ENCODE data around the gene ERF. TPM values are rescaled to one million over a fixed set of nuclear protein-coding genes. Genes with fewer than 3 reads are reported as not detected.
"Not testable (repeated sequence)": the region's sequence is repeated elsewhere in the genome, so short reads cannot be mapped to it uniquely, and the experiment has no call there.

The ERF gene
- total RNA-seq, 1 experiment from 2014 or later, result 43.6 TPM

DNA sequence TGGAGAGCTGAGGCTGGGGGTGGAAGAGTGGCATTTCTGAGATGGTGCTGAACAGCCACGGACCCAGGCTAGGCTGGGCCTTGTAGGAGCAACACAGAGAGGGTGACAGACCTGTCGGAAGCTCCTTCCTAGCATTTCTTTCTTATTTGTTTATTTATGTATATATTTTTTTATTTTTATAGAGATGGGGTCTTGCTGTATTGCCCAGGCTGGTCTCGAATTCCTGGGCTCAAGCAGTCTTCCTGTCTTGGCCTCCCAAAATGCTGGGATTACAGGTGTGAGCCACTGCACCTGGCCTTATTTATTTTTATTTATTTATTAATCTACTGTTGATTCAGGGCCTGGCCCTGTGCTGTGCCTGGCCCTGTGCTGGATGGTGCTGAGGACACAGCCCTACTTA is 20.6 kb upstream of the ERF start:
- DNase-seq (ENCODE audit: low spot score), result no peak

DNA sequence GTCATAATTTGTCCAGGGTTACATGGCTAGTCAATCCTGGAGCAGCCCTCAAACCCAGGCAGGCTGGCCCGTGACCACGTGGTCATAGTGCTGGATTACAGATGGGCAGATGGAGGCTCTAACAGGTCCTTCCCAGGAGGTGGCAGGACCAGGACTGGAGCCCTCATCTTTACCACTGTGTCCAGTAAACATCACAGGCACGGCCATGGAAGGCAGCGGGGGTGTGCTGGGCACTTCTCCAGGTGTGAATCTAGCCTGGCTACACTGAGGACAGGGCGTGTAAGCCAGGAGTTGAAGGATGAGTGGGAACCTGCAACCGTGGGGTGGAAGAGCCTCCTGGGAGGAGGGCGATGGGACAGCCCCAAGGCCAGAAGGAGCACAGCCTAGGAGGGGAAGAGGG is 20.2 kb upstream of the ERF start:
- DNase-seq (ENCODE audit: low spot score), result no peak

DNA sequence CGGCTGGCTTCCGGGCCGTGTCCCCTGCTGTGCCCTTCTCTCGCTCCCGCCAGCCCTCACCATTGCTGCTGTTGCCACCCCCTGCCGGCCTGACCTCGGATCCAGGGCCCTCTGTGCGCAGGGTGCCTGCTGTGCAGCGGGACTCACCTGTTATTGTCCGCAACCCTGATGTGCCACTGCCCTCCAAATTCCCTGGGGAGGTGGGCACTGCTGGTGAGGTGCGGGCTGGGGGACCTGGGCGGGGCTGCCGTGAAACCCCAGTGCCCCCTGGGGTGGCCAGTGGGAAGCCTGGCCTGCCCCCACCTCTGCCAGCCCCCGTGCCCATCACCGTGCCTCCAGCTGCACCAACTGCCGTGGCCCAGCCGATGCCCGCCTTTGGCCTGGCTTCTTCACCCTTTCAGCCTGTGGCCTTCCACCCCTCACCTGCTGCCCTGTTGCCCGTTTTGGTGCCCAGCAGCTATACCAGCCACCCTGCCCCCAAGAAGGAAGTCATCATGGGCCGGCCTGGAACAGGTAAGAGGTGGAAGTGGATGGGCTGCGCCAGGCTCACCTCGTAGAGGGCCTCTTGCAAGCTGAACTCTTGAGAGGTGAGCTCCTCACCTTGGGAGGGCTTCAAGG is 19.2 kb upstream of the ERF start:
- no peak for DNase-seq (ENCODE audit: low spot score)

DNA sequence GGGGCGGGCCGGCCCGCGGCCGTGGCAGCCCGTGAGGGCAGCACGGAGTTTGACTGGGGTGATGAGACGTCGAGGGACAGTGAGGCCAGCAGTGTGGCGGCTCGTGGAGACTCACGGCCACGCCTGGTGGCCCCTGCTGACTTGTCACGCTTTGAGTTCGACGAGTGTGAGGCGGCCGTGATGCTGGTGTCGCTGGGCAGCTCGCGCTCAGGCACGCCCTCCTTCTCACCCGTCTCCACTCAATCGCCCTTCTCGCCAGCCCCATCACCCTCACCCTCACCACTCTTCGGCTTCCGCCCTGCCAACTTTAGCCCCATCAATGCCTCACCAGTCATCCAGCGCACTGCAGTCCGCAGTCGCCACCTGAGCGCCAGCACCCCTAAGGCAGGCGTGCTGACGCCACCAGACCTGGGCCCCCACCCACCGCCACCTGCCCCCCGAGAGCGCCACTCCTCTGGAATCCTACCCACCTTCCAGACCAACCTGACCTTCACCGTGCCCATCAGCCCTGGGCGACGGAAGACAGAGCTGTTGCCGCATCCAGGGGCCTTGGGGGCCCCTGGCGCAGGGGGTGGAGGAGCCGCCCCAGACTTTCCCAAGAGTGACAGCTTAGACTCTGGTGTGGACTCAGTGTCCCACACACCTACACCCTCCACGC is 18.6 kb upstream of the ERF start:
- no peak for DNase-seq (ENCODE audit: low spot score)

DNA sequence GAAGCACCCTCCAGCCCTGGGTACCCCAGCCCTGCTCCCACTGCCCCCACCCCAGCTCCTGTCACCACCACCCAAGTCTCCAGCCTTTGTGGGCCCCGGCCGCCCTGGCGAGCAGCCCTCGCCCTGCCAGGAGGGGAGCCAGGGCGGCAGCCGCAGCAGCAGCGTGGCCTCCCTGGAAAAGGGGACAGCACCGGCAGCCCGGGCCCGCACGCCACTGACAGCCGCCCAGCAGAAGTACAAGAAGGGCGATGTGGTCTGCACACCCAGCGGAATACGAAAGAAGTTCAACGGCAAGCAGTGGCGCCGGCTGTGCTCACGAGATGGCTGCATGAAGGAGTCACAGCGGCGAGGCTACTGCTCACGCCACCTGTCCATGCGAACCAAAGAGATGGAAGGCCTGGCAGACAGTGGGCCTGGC is 18.1 kb upstream of the ERF start:
- no peak for DNase-seq (ENCODE audit: low spot score)

DNA sequence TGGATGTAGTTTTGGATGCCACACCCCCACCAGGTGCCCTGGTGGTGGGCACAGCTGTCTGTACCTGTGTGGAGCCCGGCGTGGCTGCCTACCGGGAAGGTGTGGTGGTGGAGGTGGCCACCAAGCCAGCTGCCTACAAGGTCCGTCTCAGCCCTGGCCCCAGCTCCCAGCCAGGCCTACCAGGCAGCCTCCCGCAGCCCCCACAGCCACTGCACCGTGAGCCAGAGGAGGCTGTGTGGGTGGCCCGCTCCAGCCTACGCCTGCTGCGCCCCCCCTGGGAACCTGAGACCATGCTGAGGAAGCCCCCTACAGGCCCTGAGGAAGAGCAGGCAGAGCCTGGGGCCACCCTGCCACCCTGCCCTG is 17.6 kb upstream of the ERF start:
- DNase-seq (ENCODE audit: low spot score), result no peak

DNA sequence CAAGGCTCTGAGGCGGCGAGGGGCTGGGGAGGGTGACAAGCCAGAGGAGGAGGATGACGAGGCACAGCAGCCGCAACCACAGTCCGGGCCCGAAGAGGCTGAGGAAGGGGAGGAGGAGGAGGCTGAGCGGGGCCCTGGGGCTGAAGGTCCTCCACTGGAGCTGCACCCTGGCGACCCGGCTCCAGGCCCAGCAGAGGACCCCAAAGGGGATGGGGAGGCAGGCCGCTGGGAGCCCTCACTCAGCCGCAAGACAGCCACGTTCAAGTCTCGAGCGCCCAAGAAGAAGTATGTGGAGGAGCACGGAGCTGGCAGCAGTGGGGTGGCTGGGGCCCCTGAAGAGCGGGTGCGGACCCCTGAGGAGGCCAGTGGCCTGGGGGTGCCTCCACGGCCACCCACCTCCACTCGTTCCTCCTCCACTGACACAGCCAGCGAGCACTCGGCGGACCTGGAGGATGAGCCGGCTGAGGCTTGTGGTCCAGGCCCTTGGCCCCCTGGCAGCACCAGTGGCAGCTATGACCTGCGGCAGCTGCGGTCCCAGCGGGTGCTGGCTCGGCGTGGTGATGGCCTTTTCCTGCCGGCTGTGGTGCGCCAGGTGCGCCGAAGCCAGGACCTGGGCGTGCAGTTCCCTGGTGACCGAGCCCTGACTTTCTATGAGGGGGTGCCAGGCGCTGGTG is 17.1 kb upstream of the ERF start:
- DNase-seq (ENCODE audit: low spot score), result no peak

DNA sequence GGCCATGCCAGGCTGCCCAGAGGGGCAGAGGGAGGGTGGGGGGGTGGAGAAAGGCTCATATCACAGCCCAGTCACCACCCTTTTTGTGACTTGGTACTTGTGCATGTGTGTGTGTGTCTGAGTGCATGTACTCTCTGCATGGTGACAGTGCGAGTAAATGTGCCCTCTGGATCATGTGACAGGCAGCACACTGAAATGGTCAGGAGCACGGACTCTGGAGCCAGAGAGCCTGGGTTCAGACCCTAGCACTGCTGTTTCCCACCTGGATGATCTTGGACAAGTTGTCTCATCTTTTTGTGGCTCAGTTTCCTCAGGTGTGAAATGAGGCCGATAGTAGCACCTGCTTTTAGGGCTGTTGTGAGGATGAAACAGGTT is 16.1 kb upstream of the ERF start:
- DNase-seq (ENCODE audit: low spot score), result no peak

DNA sequence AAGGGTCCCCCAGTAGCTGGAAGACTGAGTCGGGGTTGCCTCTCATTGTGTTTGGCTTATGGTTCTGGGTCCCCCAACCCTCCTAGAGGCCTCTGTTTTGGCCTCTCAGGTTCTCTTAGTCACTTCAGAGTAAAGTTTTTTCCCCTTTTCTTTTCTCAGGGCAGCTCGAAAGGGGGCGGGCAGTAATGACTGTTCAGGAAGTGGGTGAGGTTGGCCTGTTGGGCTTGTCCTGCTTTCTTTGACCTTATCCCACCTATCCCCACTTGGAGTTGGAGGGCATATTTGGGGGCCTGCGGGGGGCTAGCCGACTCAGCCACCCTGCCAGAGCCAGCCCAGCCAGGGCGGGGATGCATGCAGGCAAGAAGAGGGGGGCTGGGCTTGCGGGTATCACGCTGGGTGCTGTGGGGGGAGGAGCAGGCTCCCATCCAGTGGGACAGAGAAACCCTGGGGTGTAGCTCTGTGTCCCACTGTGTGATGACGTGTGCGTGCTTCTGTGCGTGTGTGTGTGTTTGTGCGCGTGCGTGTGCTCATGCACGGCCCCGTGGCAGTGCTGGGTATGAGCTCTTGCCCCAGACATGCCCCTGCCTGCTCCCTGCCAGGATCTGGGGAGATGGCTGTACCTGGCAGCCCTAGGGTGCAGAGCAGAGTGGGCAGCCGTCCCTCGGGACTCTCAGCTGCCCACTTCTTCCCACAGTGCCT is 15.6 kb upstream of the ERF start:
- DNase-seq (ENCODE audit: low spot score), result peak; percentile 86

DNA sequence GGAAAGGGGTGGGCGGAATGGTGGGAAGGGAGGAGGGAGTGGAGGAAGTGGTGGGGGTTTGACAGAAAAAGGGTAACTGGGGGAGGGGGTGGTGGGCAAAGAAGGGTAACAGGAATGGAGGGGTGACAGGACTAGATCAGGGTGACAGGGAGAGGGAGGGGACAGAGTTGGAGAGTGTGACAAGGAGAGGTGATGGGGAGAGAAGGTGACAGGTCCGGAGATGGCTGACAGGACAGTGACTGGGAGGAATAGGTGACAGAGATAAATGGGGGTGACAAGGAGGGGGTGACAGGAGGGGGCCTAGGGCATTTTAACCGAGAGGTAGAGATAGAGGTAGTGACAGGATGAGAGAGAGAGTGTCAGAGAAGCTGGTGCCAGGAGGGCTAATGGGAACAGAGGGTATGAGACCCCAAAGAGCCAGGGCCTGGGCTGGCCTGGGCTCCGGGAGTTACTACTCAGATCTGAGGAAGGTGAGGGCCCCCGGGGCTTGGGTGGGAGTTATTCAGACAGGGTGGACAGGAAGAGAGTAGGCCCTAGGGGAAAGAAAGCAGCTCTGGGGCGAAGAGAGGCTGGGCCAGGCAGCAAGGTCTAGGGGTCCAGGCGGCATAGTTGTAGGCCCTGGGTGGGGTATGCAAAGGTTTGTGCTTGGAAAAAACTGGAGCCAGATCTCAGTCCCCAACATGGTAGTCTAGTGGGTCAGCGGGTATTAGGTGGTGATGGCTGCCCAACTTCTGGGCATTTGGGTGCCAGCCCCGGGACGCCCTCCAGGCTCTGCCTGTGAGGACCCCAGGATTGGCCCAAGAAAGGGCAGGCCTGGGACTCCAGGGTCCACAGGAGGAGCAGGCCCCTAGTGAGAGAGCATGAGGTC is 14.8 kb upstream of the ERF start:
- DNase-seq (ENCODE audit: low spot score), result no peak

DNA sequence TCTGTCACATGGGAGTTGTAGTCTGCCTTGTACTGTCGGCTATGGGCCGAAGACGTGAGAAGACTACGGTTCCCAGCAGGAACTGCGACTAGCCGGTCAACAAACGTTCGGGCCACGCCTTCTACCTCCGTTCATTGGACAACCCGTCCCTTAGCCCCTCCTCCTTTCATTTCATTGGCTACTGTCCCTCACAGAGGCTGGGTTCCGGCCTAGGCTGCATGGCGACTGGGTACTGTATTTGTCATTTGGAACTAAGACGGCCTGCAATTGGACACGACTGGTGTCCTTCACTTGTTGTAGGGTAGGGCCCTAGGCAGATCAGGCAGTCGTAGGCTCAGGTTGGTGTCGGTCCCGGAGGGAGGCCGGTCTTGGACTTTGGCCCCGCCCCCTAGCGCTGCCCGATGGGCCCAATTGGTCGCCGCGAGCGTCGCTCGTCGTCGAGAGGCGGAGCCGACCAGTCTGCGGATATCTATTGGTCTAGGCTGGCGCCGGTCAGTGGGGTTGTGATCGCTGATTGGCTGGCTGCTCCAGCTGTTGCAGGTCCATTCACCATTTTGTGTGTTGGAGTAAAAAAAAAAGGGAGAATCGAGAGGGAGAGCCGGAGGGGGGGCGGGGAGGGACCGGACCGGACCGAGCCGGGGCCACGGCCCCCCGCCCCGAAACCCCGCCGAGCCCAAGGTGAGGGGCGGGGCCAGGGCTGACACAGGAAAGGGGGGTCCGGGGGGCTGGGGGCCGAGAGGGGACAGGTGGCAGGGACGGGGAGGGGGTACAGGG is 14.0 kb upstream of the ERF start, which contains the start of gene CIC:
CIC (plus strand) TSS at position 549 of the 774 bp plus-strand sequence. CDS start 2,532 bp downstream, outside the sequence.
- DNase-seq (ENCODE audit: low spot score), result peak; percentile 100

DNA sequence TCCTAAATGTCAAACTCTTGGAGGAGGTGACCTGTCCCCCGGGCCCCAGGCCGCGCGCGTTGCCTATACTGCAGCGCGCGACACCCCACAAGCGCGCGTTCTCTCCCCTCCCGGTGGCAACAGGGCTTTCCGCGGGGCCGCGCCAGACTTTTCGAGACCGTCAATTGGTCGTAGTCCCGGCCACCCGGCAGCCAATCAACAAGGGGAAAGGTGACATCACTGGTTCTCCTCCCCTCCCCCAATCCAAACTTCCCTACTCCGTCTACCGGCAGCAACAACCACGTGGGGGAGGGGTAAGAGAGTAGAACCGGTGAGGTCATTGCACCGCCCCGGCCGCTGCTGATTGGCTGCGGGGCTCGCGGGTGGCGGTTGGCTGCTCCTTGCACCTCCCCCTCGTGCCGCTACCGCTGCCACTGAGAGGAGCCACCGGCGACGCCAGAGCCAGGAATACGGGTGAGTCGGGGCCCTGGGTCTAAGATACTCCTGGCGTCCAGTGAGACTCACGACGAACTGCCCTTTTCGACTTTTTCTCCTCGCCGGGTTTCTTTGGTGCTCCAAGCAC is 13.3 kb upstream of the ERF start:
- peak; percentile 100 for DNase-seq (ENCODE audit: low spot score)

DNA sequence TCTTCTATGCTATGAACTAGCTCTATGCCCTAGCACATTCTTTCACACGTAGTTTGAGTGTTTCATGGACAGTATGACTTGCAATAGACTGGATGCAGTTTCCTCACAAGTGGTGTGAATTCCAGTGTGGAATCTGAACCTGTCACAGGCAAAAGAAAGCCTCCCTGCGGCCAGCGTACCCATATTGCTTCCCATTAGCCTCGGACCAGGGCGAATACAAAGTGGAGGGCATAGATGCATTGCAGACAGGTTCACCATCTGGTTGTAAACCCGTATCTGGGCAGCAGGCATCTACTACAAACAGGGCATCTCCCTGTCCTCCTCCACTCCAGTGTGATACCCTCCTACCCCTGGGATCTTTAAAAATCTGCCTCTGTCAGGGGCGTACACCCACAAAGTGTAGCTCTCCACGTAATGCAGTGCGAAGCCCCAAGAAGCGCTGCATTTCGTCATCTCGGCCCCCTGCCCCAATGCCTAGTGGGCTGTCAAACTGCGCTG is 12.8 kb upstream of the ERF start:
- DNase-seq (ENCODE audit: low spot score), result no peak

DNA sequence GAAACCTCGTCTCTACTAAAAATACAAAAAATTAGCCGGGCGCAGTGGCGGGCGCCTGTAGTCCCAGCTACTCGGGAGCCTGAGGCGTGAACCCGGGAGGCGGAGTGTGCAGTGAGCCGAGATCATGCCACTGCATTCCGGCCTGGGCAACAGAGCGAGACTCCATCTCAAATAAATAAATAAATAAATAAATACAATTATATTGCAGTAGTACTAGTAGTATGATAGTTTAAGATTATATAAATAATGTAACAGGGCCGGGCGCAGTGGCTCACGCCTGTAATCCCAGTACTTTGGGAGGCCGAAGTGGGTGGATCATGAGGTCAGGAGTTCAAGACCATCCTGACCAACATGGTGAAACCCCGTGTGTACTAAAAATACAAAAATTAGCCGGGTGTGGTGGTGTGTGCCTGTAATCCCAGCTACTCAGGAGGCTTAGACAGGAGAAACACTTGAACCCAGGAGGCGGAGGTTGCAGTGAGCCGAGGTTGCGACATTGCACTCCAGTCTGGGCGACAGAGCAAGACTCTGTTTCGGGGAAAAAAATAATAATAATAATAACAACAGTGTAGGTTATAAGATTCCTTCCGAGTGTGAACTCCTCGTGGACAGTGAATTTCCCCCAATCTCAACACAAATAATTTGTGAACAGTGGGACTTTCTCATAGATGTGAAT is 12.1 kb upstream of the ERF start:
- not testable (repeated sequence) for DNase-seq (ENCODE audit: low spot score)

DNA sequence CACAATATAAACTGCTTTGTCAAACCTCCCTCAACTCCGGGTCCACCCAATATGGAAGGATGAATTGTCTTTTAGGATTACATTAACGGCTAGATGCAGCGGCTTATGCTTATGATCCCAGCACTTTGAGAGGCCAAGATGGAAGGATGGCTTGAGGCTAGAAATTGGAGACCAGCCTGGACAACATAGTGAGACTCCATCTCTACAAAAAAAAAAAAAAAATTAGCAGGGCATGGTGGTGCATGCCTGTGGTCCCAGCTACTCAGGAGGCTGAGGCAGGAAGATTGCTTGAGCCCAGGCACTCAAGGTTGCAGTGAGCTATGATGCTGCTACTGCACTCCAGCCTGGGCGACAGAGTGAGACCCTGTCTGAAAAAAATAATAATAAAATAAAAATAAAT is 11.2 kb upstream of the ERF start:
- DNase-seq (ENCODE audit: low spot score), result not testable (repeated sequence)

DNA sequence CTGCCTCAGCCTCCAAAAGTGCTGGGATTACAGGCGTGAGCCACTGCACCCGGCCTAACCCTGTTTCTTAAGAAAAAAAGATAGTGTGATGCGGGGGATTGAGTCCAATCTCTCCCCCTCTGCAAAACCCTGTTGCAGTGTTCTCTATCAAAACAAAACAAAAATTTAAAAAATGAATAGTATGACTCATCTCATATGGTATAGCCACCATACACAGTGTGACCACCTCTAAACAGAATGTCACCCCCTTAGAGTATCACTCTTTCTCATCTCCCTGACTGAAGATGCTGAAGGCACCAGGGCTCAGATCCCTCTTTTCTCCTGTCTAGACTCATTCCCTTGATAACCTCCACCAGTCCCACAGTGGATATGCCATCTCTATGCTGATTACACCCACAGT is 6.8 kb upstream of the ERF start:
- no peak for DNase-seq (ENCODE audit: low spot score)

DNA sequence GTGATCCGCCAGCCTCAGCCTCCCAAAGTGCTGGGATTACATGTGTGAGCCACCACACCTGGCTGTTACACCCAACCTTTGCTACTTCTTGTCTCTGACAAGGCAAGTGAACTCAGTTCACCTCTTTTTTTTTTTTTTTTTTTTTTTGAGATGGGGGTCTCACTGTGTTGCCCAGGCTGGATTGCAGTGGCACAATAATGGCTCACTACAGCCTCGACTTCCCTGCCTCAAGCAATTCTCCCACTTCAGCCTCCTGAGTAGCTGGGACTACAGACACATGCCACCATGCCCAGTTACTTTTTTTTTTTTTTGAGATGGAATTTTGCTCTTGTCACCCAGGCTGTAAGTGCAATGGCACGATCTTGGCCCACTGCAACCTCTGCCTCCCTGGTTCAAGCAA is 2.9 kb upstream of the ERF start:
- not testable (repeated sequence) for DNase-seq (ENCODE audit: low spot score)

DNA sequence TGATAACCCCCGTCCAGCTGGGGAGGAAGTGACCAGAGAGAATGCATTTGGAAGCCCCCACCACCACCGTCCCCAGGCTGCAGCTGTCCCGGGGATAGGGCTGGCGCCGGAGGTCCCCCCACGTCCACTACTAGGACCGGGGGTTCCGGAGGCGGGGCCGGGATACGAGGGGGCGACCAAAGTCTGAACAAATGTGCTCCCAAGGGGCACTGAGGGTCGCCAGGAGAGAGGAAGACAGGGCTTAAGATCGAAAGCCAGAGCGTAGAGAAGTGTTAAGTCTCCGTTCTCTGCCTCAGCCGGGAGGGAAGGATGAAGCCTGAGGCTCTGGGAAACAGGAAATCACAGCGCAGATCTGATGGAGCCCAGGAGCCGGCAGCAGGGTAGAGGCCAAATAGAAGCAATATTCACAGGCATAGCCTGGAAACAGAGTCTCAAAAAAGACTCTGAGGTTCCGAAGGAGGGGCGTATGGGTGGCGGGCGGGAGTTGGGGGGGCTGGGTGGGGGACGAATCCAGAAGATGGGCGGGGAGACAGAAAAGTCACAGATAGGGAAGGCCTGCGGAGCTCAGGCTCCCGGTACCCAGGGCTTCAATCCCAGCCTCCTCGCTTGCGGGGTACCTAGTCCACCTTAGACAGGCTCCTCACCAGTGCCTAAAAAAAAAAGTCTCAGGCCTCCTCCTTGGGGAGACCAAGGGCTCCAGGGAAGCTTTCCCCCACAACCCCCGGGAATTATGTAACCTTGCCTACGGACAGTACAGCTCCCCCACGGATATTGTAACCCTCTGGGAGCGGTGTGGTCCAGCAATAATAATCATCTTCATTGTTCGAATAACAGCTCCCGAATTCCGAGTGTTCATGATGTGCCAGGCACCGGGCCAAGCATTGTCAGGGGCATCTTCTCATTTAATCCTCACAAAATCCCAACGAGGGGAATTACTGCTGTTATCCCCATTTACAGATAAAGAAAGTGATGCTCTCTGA is 1.1 kb upstream of the ERF start:
- peak; percentile 56 for DNase-seq (ENCODE audit: low spot score)
